Mesenchymal stem cell (in vitro differentiated cells and primary cell): Measurements from ENCODE around the gene DNAH8.

Experiments used
- DNase-seq: peaks from one replicate; pipeline ENCODE4 v3.0.0-alpha.2; 2013
- H2AFZ ChIP-seq: one replicate; pipeline ENCODE4 v1.6.1; 2013; ENCODE audit warnings: low read depth, mild to moderate bottlenecking, control low read depth, inconsistent platforms, low read length, moderate library complexity
- H2AK5ac ChIP-seq: 2 replicates; pipeline ENCODE4 v1.6.1; 2013; ENCODE audit warnings: low read length, moderate library complexity, mild to moderate bottlenecking, inconsistent platforms; ENCODE audit not compliant: severe bottlenecking
- H2BK120ac ChIP-seq: one replicate; pipeline ENCODE4 v1.6.1; 2013; ENCODE audit warnings: low read depth, mild to moderate bottlenecking, inconsistent platforms, low read length, moderate library complexity
- H2BK12ac ChIP-seq, 2 experiments: one replicate each; pipeline ENCODE4 v1.6.1; 2013; ENCODE audit warnings: inconsistent platforms in 2 of 2, low read length in 2 of 2, mild to moderate bottlenecking in 2 of 2, moderate library complexity in 2 of 2, control low read depth in 1 of 2
- H2BK15ac ChIP-seq: one replicate; pipeline ENCODE4 v1.6.1; 2013; ENCODE audit warnings: mild to moderate bottlenecking, low read depth, inconsistent platforms; ENCODE audit not compliant: poor library complexity, severe bottlenecking
- H2BK5ac ChIP-seq: 2 replicates; pipeline ENCODE4 v1.6.1; 2013; ENCODE audit warnings: low read depth, mild to moderate bottlenecking, low read length, control low read depth, inconsistent platforms; ENCODE audit not compliant: poor library complexity, severe bottlenecking
- H3K14ac ChIP-seq, 2 experiments: one replicate each; pipeline ENCODE4 v1.6.1; 2013; ENCODE audit warnings: inconsistent platforms in 2 of 2, low read length in 2 of 2, control low read depth in 1 of 2, mild to moderate bottlenecking in 1 of 2, moderate library complexity in 1 of 2
- H3K18ac ChIP-seq, 2 experiments: one replicate each; pipeline ENCODE4 v1.6.1; 2013; ENCODE audit warnings: inconsistent platforms in 2 of 2, low read length in 2 of 2, control low read depth in 1 of 2, low read depth in 1 of 2, mild to moderate bottlenecking in 1 of 2
- H3K23ac ChIP-seq, 2 experiments: one replicate each; pipeline ENCODE4 v1.6.1; 2013; ENCODE audit warnings: inconsistent platforms in 2 of 2, low read length in 2 of 2, mild to moderate bottlenecking in 2 of 2, moderate library complexity in 2 of 2, control low read depth in 1 of 2
- H3K27ac ChIP-seq: 2 replicates; pipeline ENCODE4 v1.5.1; 2013; ENCODE audit warnings: mild to moderate bottlenecking, moderate library complexity, low read length, control low read depth, inconsistent platforms; ENCODE audit not compliant: poor library complexity, severe bottlenecking
- H3K27me3 ChIP-seq, 2 experiments: 2 replicates each; pipeline versions ENCODE4 v1.6.1 to v1.7.0; 2013; ENCODE audit warnings: low read length in 2 of 2, mild to moderate bottlenecking in 2 of 2, moderate library complexity in 2 of 2, control low read depth in 1 of 2, inconsistent platforms in 1 of 2; ENCODE audit not compliant: control insufficient read depth in 1 of 2, insufficient read depth in 1 of 2
- H3K36me3 ChIP-seq, 2 experiments: 2 replicates each; pipeline versions ENCODE4 v1.6.1 to v1.7.0; 2013; ENCODE audit warnings: low read length in 2 of 2, control low read depth in 1 of 2, inconsistent platforms in 1 of 2, low read depth in 1 of 2, mild to moderate bottlenecking in 1 of 2; ENCODE audit not compliant: insufficient read depth in 2 of 2, control insufficient read depth in 1 of 2
- H3K4ac ChIP-seq, 2 experiments: one replicate each; pipeline ENCODE4 v1.6.1; 2013; ENCODE audit warnings: inconsistent platforms in 2 of 2, low read length in 2 of 2, mild to moderate bottlenecking in 2 of 2, moderate library complexity in 2 of 2, control low read depth in 1 of 2, low read depth in 1 of 2
- H3K4me1 ChIP-seq: 2 replicates; pipeline ENCODE4 v1.6.1; 2013; ENCODE audit warnings: low read depth, low read length, control low read depth; ENCODE audit not compliant: control insufficient read depth, insufficient read depth
- H3K4me2 ChIP-seq: 2 replicates; pipeline ENCODE4 v1.6.1; 2013; ENCODE audit warnings: low read length, mild to moderate bottlenecking, inconsistent platforms; ENCODE audit not compliant: poor library complexity, severe bottlenecking
- H3K4me3 ChIP-seq, 2 experiments: 2 replicates each; pipeline versions ENCODE4 v1.5.1 to v1.7.0; 2013; ENCODE audit warnings: low read length in 2 of 2, mild to moderate bottlenecking in 2 of 2, control low read depth in 1 of 2, low read depth in 1 of 2; ENCODE audit not compliant: insufficient read depth in 1 of 2
- H3K79me1 ChIP-seq: replicated peaks from 2 replicates; pipeline ENCODE4 v1.6.1; 2013; ENCODE audit warnings: mild to moderate bottlenecking, control low read depth, low read length, inconsistent platforms; ENCODE audit not compliant: poor library complexity, severe bottlenecking
- H3K9ac ChIP-seq: 2 replicates; pipeline ENCODE4 v1.7.0; 2013; ENCODE audit warnings: mild to moderate bottlenecking, low read length, moderate library complexity
- H3K9me3 ChIP-seq: 2 replicates; pipeline ENCODE4 v1.7.0; 2013; ENCODE audit warnings: mild to moderate bottlenecking, low read length; ENCODE audit not compliant: control insufficient read depth
- H4K8ac ChIP-seq: one replicate; pipeline ENCODE4 v1.6.1; 2013; ENCODE audit warnings: inconsistent platforms, mild to moderate bottlenecking, low read length, moderate library complexity
- H4K91ac ChIP-seq: one replicate; pipeline ENCODE4 v1.6.1; 2013; ENCODE audit warnings: mild to moderate bottlenecking, low read length, inconsistent platforms
- WGBS: methylation state at CpG from one replicate; pipeline ENCODE4 v1.1.7; 2013; ENCODE audit warnings: mixed read lengths; 5-methylcytosine and 5-hydroxymethylcytosine counted together

The DNAH8 gene

DNA sequence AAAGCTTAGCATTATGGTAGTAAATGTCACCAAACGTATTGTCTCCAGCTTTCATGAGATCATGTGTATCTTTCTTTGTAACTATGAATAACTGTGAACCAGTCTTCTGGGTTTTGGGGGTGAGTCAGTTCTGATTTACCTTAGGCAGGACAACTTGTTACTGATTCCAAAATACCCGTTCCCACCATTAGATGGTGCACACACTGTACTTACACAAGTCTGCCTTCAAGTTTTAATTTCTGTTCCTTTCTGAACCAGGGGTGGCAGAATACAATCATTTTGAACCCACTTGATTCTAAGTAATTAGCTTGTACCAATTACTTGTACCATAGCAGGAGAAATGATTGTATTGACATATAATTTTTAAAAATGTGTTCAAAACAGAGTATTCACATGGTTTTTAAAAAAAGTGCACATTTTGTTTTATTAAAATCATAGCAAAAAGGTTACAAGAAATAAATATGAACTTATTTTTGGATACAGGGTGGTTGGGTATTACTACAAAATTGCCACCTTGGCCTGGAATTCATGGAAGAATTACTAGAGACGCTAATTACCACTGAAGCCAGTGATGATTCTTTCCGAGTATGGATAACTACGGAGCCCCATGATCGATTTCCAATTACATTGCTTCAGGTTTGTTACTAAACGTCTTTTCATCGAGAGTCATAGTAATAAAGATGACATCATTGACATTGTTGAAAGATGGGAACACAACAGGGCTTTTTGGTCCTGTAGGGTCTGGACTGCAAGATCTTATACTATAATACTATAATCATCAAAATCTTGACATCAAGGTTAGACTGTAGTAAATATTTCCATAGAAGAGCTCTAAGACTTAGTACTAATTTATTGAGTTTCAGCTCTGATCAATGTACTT lies 258.3 kb downstream of the DNAH8 start:
- H3K18ac ChIP-seq, result no peak overlapping the region

DNA sequence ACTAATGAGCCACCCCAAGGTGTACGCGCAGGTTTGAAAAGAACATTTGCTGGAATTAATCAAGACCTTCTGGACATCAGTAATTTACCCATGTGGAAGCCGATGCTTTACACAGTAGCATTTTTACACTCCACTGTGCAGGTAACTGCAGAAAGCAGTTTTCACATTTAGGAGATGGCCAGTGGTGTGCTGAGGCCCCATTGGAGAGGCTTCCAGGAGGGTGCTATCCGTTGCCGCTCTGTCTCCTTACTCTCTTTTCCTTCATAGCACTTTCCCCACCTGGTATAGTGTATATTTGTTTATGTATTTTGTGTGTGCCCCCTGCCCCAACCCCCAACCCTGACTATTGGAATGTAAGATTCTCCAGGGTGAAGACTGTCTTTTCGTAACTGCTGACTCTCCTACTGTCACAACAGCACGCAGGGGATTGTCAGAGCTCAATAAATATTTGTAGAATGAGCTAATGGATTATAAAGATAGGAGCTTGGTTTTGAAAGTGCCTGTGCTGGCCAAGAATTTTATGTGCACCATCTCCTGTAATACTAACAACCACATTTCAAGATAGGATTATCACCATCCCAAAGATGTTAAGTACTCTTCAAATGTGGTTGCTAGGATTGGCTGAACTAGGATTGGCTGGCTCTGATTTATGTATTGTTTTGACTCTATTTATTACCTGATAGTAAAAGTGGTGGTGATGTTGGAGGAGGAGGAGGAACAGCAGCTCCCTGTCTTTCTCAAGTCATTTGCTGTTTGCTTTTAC lies 259.5 kb downstream of the DNAH8 start:
- Histone ChIP-seq H3K36me3 (no peaks in the 10 kb centered on the region), H3K79me1 (no peaks in the 10 kb centered on the region), H2AK5ac (no peak overlapping the region), H2AFZ (no peak overlapping the region), H2BK5ac (no peak overlapping the region), H4K8ac (no peak overlapping the region), H3K4me3 (no peak overlapping the region), H3K27me3 (peaks cover 16 to 55% of the 10 kb centered on the region in 2 experiments), H2BK12ac (no peak overlapping the region), H3K4ac (no peak overlapping the region), H4K91ac (no peak overlapping the region), H2BK15ac (no peak overlapping the region), H3K14ac (no peak overlapping the region), H3K27ac (no peak overlapping the region), H3K4me2 (no peak overlapping the region), H3K18ac (no peak overlapping the region), H3K23ac (no peak overlapping the region), H3K9ac (no peak overlapping the region), H3K9me3 (no peaks in the 10 kb centered on the region), H3K4me1 (no peaks in the 10 kb centered on the region), H2BK120ac (no peak overlapping the region)
- DNase-seq, result peak; percentile 26
- WGBS, result 93% methylated on average over 2 of the region's 7 CpGs

More for the DNA sequence above, 258.3 kb downstream of the DNAH8 start:
- H3K36me3 ChIP-seq, result no peaks in the 10 kb centered on the region
- H2AK5ac ChIP-seq, result no peak overlapping the region
- H3K27me3 ChIP-seq, result peaks cover 16 to 49% of the 10 kb centered on the region in 2 experiments
- no peaks in the 10 kb centered on the region for H3K4me1 ChIP-seq
- H3K4me2 ChIP-seq, result no peak overlapping the region
- H3K14ac ChIP-seq, result no peak overlapping the region
- no peak overlapping the region for H2BK15ac ChIP-seq
- H3K27ac ChIP-seq, result no peak overlapping the region
- no peak overlapping the region for H3K9ac ChIP-seq
- H2BK12ac ChIP-seq, result no peak overlapping the region
- H3K23ac ChIP-seq, result no peak overlapping the region
- DNase-seq, result peak; percentile 66
- H3K4ac ChIP-seq, result no peak overlapping the region
- no peak overlapping the region for H2BK5ac ChIP-seq
- H4K8ac ChIP-seq, result no peak overlapping the region
- H3K4me3 ChIP-seq, result no peak overlapping the region
- no peaks in the 10 kb centered on the region for H3K79me1 ChIP-seq
- 77% methylated on average over 5 of the region's 8 CpGs for WGBS
- no peak overlapping the region for H2BK120ac ChIP-seq
- H3K9me3 ChIP-seq, result no peaks in the 10 kb centered on the region
- H2AFZ ChIP-seq, result no peak overlapping the region
- no peak overlapping the region for H4K91ac ChIP-seq

DNA sequence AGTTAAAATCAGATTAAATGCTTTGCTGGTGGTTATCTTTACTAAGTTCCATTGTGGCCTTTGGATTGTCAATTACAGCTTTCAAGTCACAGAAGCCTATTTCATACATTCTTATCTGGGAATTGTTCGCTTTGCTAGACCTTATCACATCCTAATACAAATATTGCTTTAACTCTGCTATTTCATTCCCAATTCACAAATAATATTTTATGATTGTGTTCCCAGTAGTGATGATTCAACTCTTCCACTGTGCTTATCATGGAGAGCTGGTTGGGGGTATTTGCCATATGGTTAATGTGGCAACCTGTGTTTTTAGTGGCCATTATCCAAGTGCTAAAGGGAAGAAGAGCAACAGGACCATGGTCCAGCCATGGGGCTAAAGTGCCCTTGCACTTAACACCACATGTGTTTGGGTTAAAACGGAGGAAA lies 260.5 kb downstream of the DNAH8 start:
- 57% methylated on average over 1 of the region's 2 CpGs for WGBS
- Histone ChIP-seq H3K79me1 (no peaks in the 10 kb centered on the region), H3K4ac (no peak overlapping the region), H3K9ac (no peak overlapping the region), H4K8ac (no peak overlapping the region), H3K36me3 (no peaks in the 10 kb centered on the region), H3K23ac (no peak overlapping the region), H3K18ac (no peak overlapping the region), H2AK5ac (no peak overlapping the region), H3K27me3 (peaks cover 16 to 54% of the 10 kb centered on the region in 2 experiments), H3K14ac (no peak overlapping the region), H2BK12ac (no peak overlapping the region), H3K4me2 (no peak overlapping the region), H4K91ac (no peak overlapping the region), H3K27ac (no peak overlapping the region), H3K4me3 (no peak overlapping the region), H3K9me3 (no peaks in the 10 kb centered on the region), H2BK15ac (no peak overlapping the region), H3K4me1 (no peaks in the 10 kb centered on the region), H2AFZ (no peak overlapping the region), H2BK5ac (no peak overlapping the region), H2BK120ac (no peak overlapping the region)
- DNase-seq, result no peak

DNA sequence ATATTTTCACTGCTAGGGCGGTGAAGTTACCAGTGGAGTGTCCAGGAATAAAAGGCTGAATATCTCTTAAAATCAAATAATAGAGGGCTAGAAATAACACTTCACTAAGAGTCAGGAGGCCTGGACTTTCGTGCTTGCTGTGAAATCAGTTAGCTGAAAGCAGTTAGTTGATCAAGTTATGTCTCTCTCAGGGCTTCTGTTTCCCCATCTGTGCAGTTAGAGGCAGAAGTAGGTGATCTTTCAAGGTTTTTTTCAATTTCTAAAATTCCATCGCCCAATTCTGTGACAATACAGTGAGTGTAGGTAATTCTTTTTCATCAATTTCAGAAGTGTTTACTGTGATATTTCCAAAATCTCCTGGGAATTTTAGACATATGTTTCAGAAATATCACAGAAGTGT lies 260.9 kb downstream of the DNAH8 start:
- Histone ChIP-seq H4K8ac (no peak overlapping the region), H3K9ac (no peak overlapping the region), H3K27me3 (peaks cover 12 to 54% of the 10 kb centered on the region in 2 experiments), H2AFZ (no peak overlapping the region), H3K14ac (no peak overlapping the region), H2AK5ac (no peak overlapping the region), H3K36me3 (no peaks in the 10 kb centered on the region), H2BK120ac (no peak overlapping the region), H3K4me1 (no peaks in the 10 kb centered on the region), H3K4me3 (no peak overlapping the region), H2BK5ac (no peak overlapping the region), H2BK12ac (no peak overlapping the region), H3K4ac (no peak overlapping the region), H3K4me2 (no peak overlapping the region), H3K9me3 (no peaks in the 10 kb centered on the region), H3K79me1 (no peaks in the 10 kb centered on the region), H2BK15ac (no peak overlapping the region), H3K18ac (no peak overlapping the region), H3K23ac (no peak overlapping the region), H3K27ac (no peak overlapping the region), H4K91ac (no peak overlapping the region)
- 46% methylated on average over 2 of the region's 3 CpGs for WGBS
- no peak for DNase-seq
